ENCODE measurements around the gene LPAR1. TPM values are rescaled to one million over a fixed set of nuclear protein-coding genes. Genes with fewer than 3 reads are reported as not detected.

Gene LPAR1
- total RNA-seq, 1 experiment from 2014 or later = 2.7 TPM

DNA sequence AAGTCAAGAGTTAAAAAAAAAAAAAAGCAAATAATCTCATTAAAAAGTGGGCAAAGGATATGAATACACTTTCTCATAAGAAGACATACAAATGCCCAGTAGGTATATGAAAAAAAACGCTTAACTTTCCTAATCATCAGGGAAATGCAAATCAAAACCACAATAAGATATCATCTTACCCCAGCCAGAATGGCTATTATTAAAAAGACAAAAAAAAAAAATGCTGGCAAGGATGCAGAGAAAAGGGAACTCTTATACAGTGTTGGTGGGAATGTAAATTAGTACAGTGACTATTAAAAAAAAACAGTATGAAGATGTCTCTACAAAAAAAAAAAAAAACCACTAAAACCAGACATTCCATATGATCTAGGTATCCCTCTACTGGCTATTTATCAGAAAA, 79.4 kb downstream of the LPAR1 start:
- DNase-seq (ENCODE audit: low read depth) = no peak

DNA sequence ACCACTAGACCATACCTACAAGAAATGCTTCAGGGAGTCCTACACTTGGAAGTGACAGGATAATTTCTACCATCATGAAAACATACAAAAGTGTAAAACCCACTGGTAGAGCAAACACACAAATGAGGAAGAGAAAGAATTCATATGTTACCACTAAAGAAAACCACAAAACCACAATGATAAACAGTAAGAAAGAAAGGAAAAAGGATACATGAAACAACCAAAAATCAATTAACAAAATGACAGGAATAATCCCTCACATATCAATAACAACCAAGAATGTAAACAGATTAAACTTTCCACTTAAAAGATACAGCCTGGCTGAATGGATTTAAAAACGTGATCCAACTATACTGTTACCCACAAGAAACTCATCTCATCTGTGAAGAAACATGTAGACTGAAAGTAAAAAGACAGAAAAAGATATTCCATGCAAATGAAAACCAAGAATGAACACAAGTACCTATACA, 83.4 kb downstream of the LPAR1 start:
- DNase-seq (ENCODE audit: low read depth) = no peak

DNA sequence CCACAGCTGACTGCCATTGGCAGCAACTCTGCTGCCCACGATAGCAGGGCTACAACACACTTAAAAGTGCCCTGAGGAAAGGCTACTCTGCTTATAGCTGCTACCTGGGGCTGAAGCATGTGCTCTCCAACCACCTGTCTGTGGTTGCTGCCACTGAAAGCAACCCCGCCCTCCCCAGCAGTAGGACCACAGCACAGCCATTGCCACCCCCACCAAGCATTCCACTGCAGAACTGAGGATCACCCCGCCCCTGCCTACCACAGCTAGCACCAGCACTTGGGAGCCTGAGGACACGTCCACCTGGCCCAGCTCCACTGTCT, 85.8 kb downstream of the LPAR1 start:
- DNase-seq (ENCODE audit: low read depth) = no peak

DNA sequence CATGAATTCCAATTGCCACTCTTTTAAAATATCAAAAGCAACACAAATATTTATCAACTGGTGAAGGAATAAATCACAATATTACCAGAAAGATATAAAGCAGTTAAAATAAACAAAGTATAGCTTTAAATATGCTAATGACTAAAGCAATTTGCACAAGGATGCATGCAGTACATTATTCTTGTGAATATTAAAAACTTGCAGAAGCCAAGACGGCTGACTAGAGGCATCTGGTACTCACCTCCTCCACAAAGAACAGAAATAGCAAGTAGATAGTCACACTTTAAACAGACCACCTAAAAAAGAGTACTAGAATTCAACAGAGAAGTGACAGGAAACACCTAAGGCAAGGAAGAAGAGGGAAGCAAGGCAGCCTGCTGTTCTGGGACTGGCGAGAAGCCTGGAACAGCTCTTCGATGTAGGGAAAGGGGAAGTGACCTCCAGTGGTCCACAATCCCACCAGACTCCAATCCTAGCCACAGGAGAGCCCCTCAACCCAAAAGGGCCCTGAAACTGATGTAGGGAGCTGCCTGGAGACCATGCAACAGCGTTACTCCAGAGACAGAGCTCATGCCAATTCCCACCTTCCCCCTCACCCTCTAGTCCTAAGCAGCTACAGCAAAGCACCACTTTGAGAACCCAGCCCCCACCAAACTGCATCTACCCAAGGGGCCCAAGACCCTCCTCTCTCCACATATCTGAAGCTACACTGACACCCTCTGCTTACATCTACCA, 86.3 kb downstream of the LPAR1 start:
- DNase-seq (ENCODE audit: low read depth) = no peak

DNA sequence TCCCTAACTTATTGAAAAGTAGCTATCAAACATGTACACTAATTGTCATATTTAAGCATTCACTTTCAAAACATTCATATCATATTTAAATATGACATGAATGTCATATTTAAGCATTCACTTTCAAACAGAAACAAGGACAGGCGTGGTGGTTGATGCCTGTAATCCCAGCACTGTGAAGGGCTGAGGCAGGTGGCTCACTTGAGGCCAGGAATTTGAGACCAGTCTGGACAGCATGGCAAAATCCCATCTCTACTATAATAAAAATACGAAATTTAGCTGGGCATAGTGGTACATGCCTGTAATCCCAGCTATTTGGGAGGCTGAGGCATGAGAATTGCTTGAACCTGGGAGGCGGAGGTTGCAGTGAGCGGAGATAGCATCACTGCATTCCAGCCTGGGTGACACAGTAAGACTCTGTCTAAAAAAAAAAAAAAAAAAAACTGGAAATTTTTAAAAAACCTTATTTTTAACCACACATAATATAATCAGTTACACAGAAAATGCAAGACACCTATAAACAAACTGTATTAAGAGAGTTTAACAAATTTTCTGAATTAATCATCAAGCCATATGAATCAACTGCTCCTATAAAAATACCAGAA, 88.1 kb downstream of the LPAR1 start:
- no peak for DNase-seq (ENCODE audit: low read depth)

GRCh38 chr9:110949081-110949480, 89.2 kb downstream of the LPAR1 start:
- no peak for DNase-seq (ENCODE audit: low read depth)

DNA sequence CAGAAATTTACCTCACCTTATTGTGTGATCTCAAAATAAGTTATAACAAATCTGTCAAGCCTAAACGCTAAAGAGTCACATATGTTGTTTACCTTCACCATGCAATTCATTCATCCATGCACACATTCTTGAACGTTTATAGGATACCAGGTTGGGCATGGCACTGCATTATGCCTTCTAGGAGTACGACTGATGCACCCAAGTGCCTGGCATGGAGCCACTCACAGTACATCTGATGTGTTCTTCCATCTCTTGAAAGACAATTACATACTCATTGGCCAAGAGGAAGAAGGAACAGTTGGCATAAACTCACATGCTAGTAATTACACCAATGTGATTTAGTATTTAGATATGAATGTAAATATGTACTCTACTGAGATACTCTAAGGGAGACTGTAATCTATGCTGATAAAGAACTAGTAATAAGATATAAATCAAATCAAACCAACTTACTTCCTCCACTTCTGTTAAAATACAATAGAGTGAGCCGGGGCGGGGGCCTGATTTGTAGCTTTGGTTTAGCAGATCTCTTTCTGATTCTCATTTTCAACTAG, 90.7 kb downstream of the LPAR1 start:
- no peak for DNase-seq (ENCODE audit: low read depth)

DNA sequence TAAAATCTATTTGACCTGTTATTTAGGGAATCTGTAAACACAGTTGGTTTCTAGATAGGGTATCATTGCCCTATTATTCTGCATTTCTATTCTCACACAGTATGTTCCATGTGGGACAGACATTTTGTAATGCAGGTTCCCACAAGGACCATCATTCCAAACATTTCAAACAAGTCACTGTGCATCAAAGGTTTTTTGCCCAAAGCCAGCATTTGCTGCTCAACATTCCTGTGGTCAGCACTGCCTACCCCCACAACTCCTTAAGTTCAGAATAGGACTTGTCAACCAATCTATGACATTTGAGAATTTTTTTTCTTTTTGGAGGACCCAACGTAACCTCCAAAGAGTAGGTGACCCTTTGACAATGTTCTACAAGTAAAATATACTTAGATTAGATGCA, 95.7 kb downstream of the LPAR1 start:
- DNase-seq (ENCODE audit: low read depth) = peak; percentile 44

- no peak for DNase-seq (ENCODE audit: low read depth)
Observed at GRCh38 chr9:110940951-110941557, 97.2 kb downstream of the LPAR1 start.

GRCh38 chr9:110939573-110939972, 98.7 kb downstream of the LPAR1 start:
- DNase-seq (ENCODE audit: low read depth) = no peak

- DNase-seq (ENCODE audit: low read depth) = no peak
Observed at GRCh38 chr9:110939047-110939446, 99.2 kb downstream of the LPAR1 start.

DNA sequence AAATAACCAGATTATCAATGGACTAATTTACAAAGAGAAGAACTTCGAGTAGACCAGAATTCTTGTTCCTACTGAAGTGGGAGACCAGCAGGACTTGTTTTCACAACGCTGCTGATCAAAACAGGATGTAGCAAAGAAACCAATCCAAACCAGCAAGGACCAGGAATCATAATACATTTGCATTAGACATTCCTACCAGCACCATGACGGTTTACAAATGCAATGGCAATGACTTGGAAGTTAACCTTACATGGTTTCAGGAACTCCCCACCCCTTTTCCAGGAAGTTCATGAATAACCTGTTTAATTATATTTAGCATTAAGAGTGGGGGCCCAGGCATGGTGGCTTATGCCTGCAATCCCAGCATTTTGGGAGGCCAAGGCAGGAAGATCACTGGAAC, 100.0 kb downstream of the LPAR1 start:
- DNase-seq (ENCODE audit: low read depth) = no peak

DNA sequence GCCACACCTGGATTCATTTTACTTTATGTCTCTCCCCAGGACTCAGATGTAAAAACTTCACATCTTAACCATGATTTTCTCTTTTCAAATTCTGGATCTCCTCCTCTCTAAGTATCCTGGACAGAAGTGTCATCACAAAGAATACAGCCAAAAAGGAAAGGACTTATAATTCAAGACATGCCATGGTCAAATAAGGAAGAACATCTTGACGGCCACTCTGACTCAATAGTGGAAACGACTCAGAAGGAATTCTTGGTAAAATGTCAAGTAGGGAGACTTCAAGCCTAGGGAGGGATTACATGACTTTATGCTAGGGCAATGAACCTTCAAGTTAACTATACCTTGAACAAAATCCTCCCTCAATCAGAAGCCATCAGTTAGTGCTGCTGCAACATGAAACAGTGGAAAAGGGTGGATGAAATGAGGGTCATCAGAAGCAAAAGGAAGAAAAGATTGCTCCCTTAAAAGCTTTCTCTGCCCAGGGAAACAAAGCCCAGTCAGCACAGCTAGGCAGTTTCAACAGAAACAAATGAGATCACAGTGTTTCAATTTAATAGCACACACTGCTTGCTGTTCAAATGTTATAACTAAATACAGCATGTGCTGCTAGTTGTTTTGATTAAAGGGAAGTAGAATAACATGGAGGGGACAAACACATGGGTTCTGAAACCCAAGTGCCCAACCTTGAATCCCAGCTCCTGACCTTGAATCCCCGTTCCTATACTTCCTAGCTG, 101.4 kb downstream of the LPAR1 start:
- peak; percentile 42 for DNase-seq (ENCODE audit: low read depth)

DNA sequence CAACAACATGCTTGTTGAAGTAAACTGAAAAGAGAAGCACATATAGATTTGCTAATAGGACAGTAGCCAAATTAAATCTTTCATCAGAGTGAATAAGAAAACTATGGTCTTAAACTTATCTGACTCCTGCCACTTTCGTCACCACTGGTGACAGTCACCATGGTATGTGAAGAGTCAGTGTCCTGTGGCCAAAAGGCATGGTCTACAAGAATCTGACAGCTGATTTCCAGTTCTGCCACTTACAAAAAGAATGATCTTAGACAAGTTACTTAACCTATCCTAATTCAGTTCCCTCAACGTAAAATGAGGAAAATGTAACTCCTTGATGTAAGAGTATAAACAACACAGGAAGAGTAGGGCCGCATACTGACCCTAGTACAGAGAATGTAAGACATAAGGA, 102.0 kb downstream of the LPAR1 start:
- no peak for DNase-seq (ENCODE audit: low read depth)

- no peak for DNase-seq (ENCODE audit: low read depth)
Observed at GRCh38 chr9:110935829-110936228, 102.4 kb downstream of the LPAR1 start.

GRCh38 chr9:110933350-110934001, 104.8 kb downstream of the LPAR1 start:
- DNase-seq (ENCODE audit: low read depth) = no peak

GRCh38 chr9:110932863-110933262, 105.4 kb downstream of the LPAR1 start:
- DNase-seq (ENCODE audit: low read depth) = no peak

DNA sequence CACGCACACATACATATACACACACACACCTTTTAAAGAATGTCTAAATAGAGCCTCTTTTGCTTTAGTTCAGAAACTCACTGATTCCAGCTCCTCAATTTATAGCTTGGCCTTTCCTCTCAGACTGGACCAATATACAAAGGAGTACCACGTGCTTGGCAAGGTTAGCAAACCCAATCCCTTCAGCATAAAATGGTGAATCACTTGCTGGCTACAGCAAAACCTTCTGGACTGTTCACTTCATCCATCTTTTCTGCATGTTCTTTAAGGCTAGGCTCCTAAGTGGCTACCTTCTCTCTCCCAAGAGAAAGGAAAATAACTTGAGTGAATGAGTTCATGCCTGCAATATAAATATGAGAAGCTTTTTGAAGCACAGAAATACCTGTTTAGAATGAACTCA, 109.7 kb downstream of the LPAR1 start:
- no peak for DNase-seq (ENCODE audit: low read depth)

GRCh38 chr9:110926828-110927487, 111.3 kb downstream of the LPAR1 start:
- DNase-seq (ENCODE audit: low read depth) = no peak

- no peak for DNase-seq (ENCODE audit: low read depth)
Observed at GRCh38 chr9:110923601-110924000, 114.7 kb downstream of the LPAR1 start.

DNA sequence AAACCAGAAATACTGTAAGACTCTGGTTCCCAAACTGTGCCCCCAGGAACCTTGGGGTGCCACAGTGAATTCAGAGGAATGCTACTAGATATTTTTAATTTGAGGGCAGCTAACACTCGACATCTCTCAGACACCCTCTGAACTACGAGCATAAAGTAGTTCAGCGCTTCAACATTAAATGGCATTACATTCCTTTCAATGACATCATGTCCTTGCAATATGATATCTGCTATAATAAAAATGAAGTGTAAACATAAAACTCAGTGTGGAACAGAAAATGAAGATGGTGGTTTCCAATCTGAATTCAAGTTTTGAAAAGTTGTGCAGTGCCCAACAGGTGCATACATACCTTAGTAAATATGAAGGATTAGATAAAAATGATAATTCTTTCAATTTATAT, 116.1 kb downstream of the LPAR1 start:
- DNase-seq (ENCODE audit: low read depth) = no peak
